Measurements from ENCODE around the gene CD27.
"Not testable (repeated sequence)": the region's sequence is repeated elsewhere in the genome, so short reads cannot be mapped to it uniquely, and the experiment has no call there.

CD27 gene

DNA sequence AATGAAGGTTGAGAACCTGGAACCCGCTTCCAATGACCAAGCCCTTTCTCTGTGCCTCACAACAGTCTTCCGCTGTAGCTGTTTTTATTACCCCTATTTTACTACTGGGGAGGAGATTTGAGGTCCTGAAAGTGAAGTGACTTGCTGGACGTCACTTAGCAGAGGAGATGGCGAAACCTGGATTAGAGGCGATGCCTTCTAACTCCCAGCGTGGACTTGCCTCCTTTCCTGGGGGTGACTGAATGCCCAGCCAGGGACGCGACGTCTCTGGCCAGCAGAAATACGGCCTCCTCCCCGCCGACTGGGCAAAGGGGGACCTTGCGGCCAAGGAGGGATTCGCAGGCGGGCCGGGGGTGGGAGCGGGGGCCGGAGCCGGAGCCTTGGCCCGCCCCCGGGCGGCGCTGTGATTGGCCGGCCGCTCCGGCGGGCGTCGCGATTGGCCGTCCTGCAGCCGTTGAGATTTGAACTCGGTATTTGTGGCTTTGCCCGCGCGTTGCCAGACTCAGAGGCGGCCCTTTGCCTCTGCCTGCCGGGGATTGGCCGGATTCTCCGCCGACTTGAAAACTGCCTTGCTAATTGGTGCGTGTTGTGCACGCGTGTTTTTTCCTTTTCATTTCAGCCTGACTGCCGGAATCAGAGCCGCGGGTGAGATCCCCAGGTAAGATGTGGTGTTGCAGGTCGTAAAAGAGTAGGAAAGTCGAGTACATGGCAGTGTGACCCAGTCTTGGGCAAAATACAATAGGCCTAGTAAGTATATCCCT, 48.9 kb downstream of the CD27 start, which contains the start of gene NCAPD2:
TSS of gene NCAPD2 (plus strand) at position 606 of the 761 bp plus-strand sequence. CDS start 997 bp downstream, outside the sequence.
- H3K4me1 Mint-ChIP-seq (ENCODE audit: low read depth in 2 of 2) = peaks cover 27 to 28% of the 10 kb centered on the region in 2 donors
- peak within 1 kb of the TSS; percentile 93 to 96 for H3K27ac Mint-ChIP-seq
- no peaks in the 10 kb centered on the region for H3K27me3 Mint-ChIP-seq
- peak within 1 kb of the TSS; percentile 91 to 92 for H3K4me3 Mint-ChIP-seq
- DNase-seq = peak; percentile 88 to 91 (median 91)
- peak; percentile 82 for ATAC-seq (replicated peaks)
- no peaks in the 10 kb centered on the region for H3K9me3 Mint-ChIP-seq
- peaks cover 35% of the 10 kb centered on the region for H3K36me3 Mint-ChIP-seq (ENCODE audit: insufficient read depth)

DNA sequence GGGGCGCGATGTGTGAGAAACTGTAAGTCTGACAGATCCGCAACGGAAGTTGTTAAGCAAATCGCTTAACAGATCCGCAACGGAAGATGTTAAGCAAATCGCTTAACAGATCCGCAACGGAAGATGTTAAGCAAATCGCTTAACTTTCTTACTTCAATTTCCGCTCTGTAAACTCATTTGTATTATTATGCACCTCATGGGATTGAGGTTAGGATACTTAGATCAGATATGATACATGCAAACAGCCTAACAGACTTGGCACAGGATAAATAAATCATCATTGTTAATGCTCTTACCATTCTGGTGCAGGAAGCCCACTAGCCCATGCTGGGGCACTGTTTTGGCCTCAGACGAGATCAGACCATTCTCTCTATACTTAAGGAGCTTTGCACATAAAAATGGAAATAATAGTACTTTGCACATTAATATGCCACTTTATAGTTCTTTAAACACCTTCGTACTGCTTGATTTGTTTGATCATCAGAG, 49.5 kb downstream of the CD27 start:
- Mint-ChIP-seq H3K27me3 (no peaks in the 10 kb centered on the region), H3K9me3 (no peaks in the 10 kb centered on the region), H3K4me3 (peak overlapping the region; percentile 91 to 92), H3K36me3 (ENCODE audit: insufficient read depth) (peaks cover 40% of the 10 kb centered on the region), H3K4me1 (ENCODE audit: low read depth in 2 of 2) (peaks cover 27 to 28% of the 10 kb centered on the region in 2 donors), H3K27ac (peak overlapping the region; percentile 93 to 96)
- no peak for DNase-seq
- peak; percentile 37 for ATAC-seq (replicated peaks)

DNA sequence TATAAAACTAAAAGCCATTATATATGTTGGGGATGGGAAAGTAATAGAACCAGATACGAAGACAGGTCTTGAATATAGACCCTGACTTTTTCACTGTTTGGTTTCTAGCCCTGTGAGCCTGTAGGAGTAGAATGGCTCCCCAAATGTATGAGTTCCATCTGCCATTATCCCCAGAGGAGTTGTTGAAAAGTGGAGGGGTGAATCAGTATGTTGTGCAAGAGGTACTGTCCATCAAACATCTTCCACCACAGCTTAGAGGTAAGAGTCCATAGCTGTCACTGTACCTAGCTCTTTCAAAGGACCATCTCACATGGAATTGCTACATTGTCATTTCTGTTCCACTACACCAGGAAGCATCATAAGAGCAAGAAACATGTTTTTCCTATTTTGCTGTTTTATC, 50.2 kb downstream of the CD27 start:
- no peaks in the 10 kb centered on the region for H3K9me3 Mint-ChIP-seq
- no peak for ATAC-seq (replicated peaks)
- no peaks in the 10 kb centered on the region for H3K27me3 Mint-ChIP-seq
- peaks cover 27 to 28% of the 10 kb centered on the region in 2 donors for H3K4me1 Mint-ChIP-seq (ENCODE audit: low read depth in 2 of 2)
- peaks cover 42% of the 10 kb centered on the region for H3K36me3 Mint-ChIP-seq (ENCODE audit: insufficient read depth)
- H3K27ac Mint-ChIP-seq = peak overlapping the region in 1 of 2 donors; percentile 93
- no peak for DNase-seq
- peak overlapping the region; percentile 91 to 92 for H3K4me3 Mint-ChIP-seq

DNA sequence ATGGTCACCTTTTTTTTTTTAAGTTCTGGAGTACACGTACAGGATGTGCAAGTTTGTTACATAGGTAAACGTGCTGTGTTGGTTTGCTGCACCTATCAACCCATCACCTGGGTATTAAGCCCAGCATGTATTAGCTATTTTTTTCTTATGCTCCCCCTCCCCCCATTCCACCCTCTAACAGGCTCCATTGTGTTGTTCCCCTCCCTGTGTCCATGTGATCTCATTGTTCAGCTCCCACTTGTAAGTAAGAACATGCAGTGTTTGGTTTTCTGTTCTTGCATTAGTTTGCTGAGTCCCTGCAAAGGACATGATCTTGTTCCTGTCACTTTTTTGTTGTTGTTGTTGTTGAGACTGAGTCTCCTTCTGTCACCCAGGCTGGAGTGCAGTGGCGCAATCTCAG, 52.5 kb downstream of the CD27 start:
- H3K4me3 Mint-ChIP-seq = not testable (repeated sequence)

DNA sequence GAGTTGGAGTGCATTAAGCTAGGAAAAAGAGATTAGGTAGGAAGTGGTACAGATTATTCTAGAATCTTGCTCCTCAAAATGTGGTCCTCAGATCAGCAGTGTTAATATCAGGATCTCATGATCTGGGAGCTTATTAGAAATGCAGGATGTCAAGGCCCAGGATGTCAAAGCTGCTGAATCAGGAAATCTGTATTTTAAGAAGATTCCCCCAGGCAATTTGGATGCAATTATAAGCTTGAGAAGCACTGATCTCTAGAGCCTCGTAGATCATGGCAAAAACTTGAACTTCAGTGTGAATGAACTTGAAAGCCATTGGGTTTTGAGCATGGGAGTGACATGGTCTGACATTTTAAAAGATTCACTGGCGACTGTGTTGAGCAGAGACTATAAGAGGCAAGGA, 55.7 kb downstream of the CD27 start:
- no peaks in the 10 kb centered on the region for H3K9me3 Mint-ChIP-seq
- H3K27me3 Mint-ChIP-seq = no peaks in the 10 kb centered on the region
- H3K27ac Mint-ChIP-seq = no peak overlapping the region

More for the DNA sequence above, 52.5 kb downstream of the CD27 start:
- Mint-ChIP-seq H3K4me1 (ENCODE audit: low read depth in 2 of 2) (peaks cover 27% of the 10 kb centered on the region in 2 donors), H3K36me3 (ENCODE audit: insufficient read depth) (peaks cover 39% of the 10 kb centered on the region), H3K27ac (peak overlapping the region; percentile 76 to 79)
- not testable (repeated sequence) for H3K9me3 Mint-ChIP-seq; H3K27me3 Mint-ChIP-seq; ATAC-seq (replicated peaks); DNase-seq

More for the DNA sequence above, 55.7 kb downstream of the CD27 start:
- peaks cover 16% of the 10 kb centered on the region for H3K36me3 Mint-ChIP-seq (ENCODE audit: insufficient read depth)
- peaks cover 1 to 7% of the 10 kb centered on the region in 2 donors for H3K4me1 Mint-ChIP-seq (ENCODE audit: low read depth in 2 of 2)
- no peak overlapping the region for H3K4me3 Mint-ChIP-seq
- DNase-seq = no peak
- ATAC-seq (replicated peaks) = no peak

Data from effector memory CD8-positive, alpha-beta T cell (primary cell).